Measurements from ENCODE around the gene EPB41. TPM values are rescaled to one million over a fixed set of nuclear protein-coding genes. Genes with fewer than 3 reads are reported as not detected.

Gene EPB41
- total and polyA plus RNA-seq, 9 of the 15 experiments (the other 6 are each of a cell fraction or from before 2014, with no cell fraction given): 3.7 to 213 (median 141) TPM

- TF ChIP-seq LCOR (CRISPR knock-in tag; IDR thresholded peaks at IDR 0.05): peak; percentile 98
- no peak for TF ChIP-seq ZC3H8 (IDR thresholded peaks at IDR 0.05)
- TF ChIP-seq ZNF146 (CRISPR knock-in tag; IDR thresholded peaks at IDR 0.05; ENCODE audit: unreplicated experiment): no peak
- peak; percentile 63 to 96 for TF ChIP-seq MLLT1 (IDR thresholded peaks at IDR 0.05)
- TF ChIP-seq SIRT6 (IDR thresholded peaks at IDR 0.05; ENCODE audit: low read depth, low read length): no peak
- TF ChIP-seq, protein P1, sequence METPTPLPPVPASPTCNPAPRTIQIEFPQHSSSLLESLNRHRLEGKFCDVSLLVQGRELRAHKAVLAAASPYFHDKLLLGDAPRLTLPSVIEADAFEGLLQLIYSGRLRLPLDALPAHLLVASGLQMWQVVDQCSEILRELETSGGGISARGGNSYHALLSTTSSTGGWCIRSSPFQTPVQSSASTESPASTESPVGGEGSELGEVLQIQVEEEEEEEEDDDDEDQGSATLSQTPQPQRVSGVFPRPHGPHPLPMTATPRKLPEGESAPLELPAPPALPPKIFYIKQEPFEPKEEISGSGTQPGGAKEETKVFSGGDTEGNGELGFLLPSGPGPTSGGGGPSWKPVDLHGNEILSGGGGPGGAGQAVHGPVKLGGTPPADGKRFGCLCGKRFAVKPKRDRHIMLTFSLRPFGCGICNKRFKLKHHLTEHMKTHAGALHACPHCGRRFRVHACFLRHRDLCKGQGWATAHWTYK (CRISPR knock-in tag; IDR thresholded peaks at IDR 0.05): no peak
- no peak for TF ChIP-seq SMAD1 (IDR thresholded peaks at IDR 0.05; ENCODE audit: low read depth, low read length, partially characterized antibody)
- TF ChIP-seq, protein P2, sequence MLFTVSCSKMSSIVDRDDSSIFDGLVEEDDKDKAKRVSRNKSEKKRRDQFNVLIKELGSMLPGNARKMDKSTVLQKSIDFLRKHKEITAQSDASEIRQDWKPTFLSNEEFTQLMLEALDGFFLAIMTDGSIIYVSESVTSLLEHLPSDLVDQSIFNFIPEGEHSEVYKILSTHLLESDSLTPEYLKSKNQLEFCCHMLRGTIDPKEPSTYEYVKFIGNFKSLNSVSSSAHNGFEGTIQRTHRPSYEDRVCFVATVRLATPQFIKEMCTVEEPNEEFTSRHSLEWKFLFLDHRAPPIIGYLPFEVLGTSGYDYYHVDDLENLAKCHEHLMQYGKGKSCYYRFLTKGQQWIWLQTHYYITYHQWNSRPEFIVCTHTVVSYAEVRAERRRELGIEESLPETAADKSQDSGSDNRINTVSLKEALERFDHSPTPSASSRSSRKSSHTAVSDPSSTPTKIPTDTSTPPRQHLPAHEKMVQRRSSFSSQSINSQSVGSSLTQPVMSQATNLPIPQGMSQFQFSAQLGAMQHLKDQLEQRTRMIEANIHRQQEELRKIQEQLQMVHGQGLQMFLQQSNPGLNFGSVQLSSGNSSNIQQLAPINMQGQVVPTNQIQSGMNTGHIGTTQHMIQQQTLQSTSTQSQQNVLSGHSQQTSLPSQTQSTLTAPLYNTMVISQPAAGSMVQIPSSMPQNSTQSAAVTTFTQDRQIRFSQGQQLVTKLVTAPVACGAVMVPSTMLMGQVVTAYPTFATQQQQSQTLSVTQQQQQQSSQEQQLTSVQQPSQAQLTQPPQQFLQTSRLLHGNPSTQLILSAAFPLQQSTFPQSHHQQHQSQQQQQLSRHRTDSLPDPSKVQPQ (CRISPR knock-in tag; IDR thresholded peaks at IDR 0.05; ENCODE audit: borderline replicate concordance): no peak
- TF ChIP-seq ZNF445 (CRISPR knock-in tag; IDR thresholded peaks at IDR 0.05; ENCODE audit: low read depth): no peak
- TF ChIP-seq MAFG (tag; conservative IDR thresholded peaks at IDR 0.05): no peak
- no peak for TF ChIP-seq ZNF165 (CRISPR knock-in tag; IDR thresholded peaks at IDR 0.05; ENCODE audit: borderline replicate concordance)
- 0 out of 2 replicates have a peak, but pooled peaks have one; percentile 33 for TF ChIP-seq HEY1 (CRISPR knock-in tag; IDR thresholded peaks at IDR 0.05; ENCODE audit: borderline replicate concordance)
- TF ChIP-seq ZNF280B (CRISPR knock-in tag; IDR thresholded peaks at IDR 0.05): no peak
- TF ChIP-seq TBP (optimal IDR thresholded peaks at IDR 0.05; ENCODE audit: low read depth, low read length): peak; percentile 28
- TF ChIP-seq, protein P3, sequence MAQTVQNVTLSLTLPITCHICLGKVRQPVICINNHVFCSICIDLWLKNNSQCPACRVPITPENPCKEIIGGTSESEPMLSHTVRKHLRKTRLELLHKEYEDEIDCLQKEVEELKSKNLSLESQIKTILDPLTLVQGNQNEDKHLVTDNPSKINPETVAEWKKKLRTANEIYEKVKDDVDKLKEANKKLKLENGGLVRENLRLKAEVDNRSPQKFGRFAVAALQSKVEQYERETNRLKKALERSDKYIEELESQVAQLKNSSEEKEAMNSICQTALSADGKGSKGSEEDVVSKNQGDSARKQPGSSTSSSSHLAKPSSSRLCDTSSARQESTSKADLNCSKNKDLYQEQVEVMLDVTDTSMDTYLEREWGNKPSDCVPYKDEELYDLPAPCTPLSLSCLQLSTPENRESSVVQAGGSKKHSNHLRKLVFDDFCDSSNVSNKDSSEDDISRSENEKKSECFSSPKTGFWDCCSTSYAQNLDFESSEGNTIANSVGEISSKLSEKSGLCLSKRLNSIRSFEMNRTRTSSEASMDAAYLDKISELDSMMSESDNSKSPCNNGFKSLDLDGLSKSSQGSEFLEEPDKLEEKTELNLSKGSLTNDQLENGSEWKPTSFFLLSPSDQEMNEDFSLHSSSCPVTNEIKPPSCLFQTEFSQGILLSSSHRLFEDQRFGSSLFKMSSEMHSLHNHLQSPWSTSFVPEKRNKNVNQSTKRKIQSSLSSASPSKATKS (CRISPR knock-in tag; IDR thresholded peaks at IDR 0.05): no peak
- TF ChIP-seq ZNF3 (CRISPR knock-in tag; IDR thresholded peaks at IDR 0.05): no peak
- TF ChIP-seq, protein P4, sequence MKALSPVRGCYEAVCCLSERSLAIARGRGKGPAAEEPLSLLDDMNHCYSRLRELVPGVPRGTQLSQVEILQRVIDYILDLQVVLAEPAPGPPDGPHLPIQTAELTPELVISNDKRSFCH (CRISPR knock-in tag; IDR thresholded peaks at IDR 0.05): no peak
- TF ChIP-seq, protein P4 (tag; IDR thresholded peaks at IDR 0.05): 0 out of 2 replicates have a peak, but pooled peaks have one; percentile 74
- TF ChIP-seq ZNF133 (CRISPR knock-in tag; IDR thresholded peaks at IDR 0.05): no peak
These were observed 32.2 kb upstream of the EPB41 start (continued) for GRCh38 chr1:28882009-28882628.
